Loucy (cell line): ENCODE measurements around the gene TCOF1.

Experiments
- EZH2phosphoT487 ChIP-seq: fragments of 200-600 bp; IDR thresholded peaks from 2 replicates; pipeline ENCODE4 v1.6.1; 2018; ENCODE audit warnings: antibody characterized with exemption, mild to moderate bottlenecking, moderate library complexity, borderline replicate concordance
- TF ChIP-seq, protein P1 (sequence below): fragments of 200-600 bp; sonication (generic); conservative IDR thresholded peaks from 2 replicates; pipeline ENCODE4 v1.5.1; 2014; ENCODE audit warnings: mild to moderate bottlenecking, antibody characterized with exemption, low read length

- TF ChIP-seq, protein P1, sequence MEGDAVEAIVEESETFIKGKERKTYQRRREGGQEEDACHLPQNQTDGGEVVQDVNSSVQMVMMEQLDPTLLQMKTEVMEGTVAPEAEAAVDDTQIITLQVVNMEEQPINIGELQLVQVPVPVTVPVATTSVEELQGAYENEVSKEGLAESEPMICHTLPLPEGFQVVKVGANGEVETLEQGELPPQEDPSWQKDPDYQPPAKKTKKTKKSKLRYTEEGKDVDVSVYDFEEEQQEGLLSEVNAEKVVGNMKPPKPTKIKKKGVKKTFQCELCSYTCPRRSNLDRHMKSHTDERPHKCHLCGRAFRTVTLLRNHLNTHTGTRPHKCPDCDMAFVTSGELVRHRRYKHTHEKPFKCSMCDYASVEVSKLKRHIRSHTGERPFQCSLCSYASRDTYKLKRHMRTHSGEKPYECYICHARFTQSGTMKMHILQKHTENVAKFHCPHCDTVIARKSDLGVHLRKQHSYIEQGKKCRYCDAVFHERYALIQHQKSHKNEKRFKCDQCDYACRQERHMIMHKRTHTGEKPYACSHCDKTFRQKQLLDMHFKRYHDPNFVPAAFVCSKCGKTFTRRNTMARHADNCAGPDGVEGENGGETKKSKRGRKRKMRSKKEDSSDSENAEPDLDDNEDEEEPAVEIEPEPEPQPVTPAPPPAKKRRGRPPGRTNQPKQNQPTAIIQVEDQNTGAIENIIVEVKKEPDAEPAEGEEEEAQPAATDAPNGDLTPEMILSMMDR, result no peak
- no peak for TF ChIP-seq EZH2phosphoT487
Measured at GRCh38 chr5:150442699-150443080, 85.2 kb downstream of the TCOF1 start.
